Caco-2 (cell line): ENCODE results near the gene ETV7. TPM values are rescaled to one million over a fixed set of nuclear protein-coding genes. Genes with fewer than 3 reads are reported as not detected.

Experiments
- Bru-seq: library from RNA; stranded (reverse); fragments of 400-500 nt; gene quantifications from one replicate; lab custom pipeline; 2021; lab: Mats Ljungman, UMichigan
- BruChase-seq, 2 experiments: library from RNA; stranded (reverse); fragments of 400-500 nt; gene quantifications; one replicate each; lab custom pipeline; 2021; lab: Mats Ljungman, UMichigan
- BruUV-seq: library from RNA; stranded (reverse); fragments of 400-500 nt; replicated peaks from 2 replicates; lab custom pipeline; 2021; lab: Mats Ljungman, UMichigan
- CTCF ChIA-PET: fragments of 300-600 bp; sonication (Branson Sonifier 250); formaldehyde crosslinking; loops from one replicate; lab custom pipeline; 2022; ENCODE audit warnings: antibody characterized with exemption; lab: Charles Lee
- POLR2A ChIA-PET: fragments of 300-600 bp; sonication (Branson Sonifier 250); formaldehyde crosslinking; loops from one replicate; lab custom pipeline; 2022; ENCODE audit warnings: antibody characterized with exemption; lab: Charles Lee
- DNase-seq, 2 experiments: peaks; one replicate each; pipeline versions ENCODE4 v3.0.0 to v3.0.0-alpha.2; 2020 to 2022
- H3K27me3 ChIP-seq: replicated peaks from 2 replicates; pipeline ENCODE4 v1.6.0; 2011; ENCODE audit warnings: low read length; ENCODE audit not compliant: control insufficient read depth, insufficient read depth
- H3K36me3 ChIP-seq: 2 replicates; pipeline ENCODE4 v1.5.1; 2011; ENCODE audit warnings: low read length; ENCODE audit not compliant: control insufficient read depth, insufficient read depth
- H3K4me1 ChIP-seq: fragments of 250-450 bp; sonication (Bioruptor Pico); 2 replicates; pipeline ENCODE4 v1.5.1; 2020; ENCODE audit warnings: mild to moderate bottlenecking
- H3K4me3 ChIP-seq: 2 replicates; pipeline ENCODE4 v1.5.1; 2011; ENCODE audit warnings: low read depth, mild to moderate bottlenecking, control low read depth, low read length
- H3K9me3 ChIP-seq: fragments of 250-450 bp; sonication (Bioruptor Pico); 2 replicates; pipeline ENCODE4 v1.5.1; 2020; ENCODE audit warnings: mild to moderate bottlenecking, moderate library complexity
- H3K27ac Mint-ChIP-seq: one replicate; pipeline ENCODE4 v1.8.0; 2022; ENCODE audit warnings: mixed read lengths; ENCODE audit not compliant: unreplicated experiment
- H3K27me3 Mint-ChIP-seq: one replicate; pipeline ENCODE4 v1.8.0; 2022; ENCODE audit warnings: mixed read lengths; ENCODE audit not compliant: insufficient read depth, unreplicated experiment
- H3K36me3 Mint-ChIP-seq: one replicate; pipeline ENCODE4 v1.8.0; 2022; ENCODE audit warnings: mild to moderate bottlenecking, mixed read lengths; ENCODE audit not compliant: insufficient read depth, unreplicated experiment
- H3K4me1 Mint-ChIP-seq: one replicate; pipeline ENCODE4 v1.8.0; 2022; ENCODE audit warnings: low read depth, mixed read lengths; ENCODE audit not compliant: unreplicated experiment
- H3K4me3 Mint-ChIP-seq: one replicate; pipeline ENCODE4 v1.8.0; 2022; ENCODE audit warnings: mild to moderate bottlenecking, moderate library complexity, mixed read lengths; ENCODE audit not compliant: unreplicated experiment
- H3K9me3 Mint-ChIP-seq: one replicate; pipeline ENCODE4 v1.8.0; 2022; ENCODE audit warnings: mixed read lengths; ENCODE audit not compliant: unreplicated experiment
- intact Hi-C: fragments of 100-400 bp; cut with micrococcal nuclease; formaldehyde crosslinking; loops from one replicate; pipeline ENCODE4 v1.10.0; 2022; ENCODE audit not compliant: unreplicated experiment
- long read RNA-seq: library from polyadenylated mRNA; stranded (forward); transcript quantifications from one replicate; pipeline ENCODE4 v2.0.0, GENCODE V29; 2022
- total RNA-seq: library from RNA; stranded (reverse); gene quantifications from 2 replicates; pipeline ENCODE4 v1.2.3, GENCODE V29; 2022
- TF ChIP-seq, protein P1 (sequence below), 2 experiments: fragments of 200-600 bp in 1 of 2; IDR thresholded peaks; 1 replicate in 1 of 2; 2 replicates in 1 of 2; pipeline versions ENCODE4 v1.5.1 to v1.8.0; 2011 to 2022; ENCODE audit warnings: antibody characterized with exemption in 1 of 2, control low read depth in 1 of 2, inconsistent platforms in 1 of 2, low read depth in 1 of 2, low read length in 1 of 2, mild to moderate bottlenecking in 1 of 2, moderate library complexity in 1 of 2; ENCODE audit not compliant: insufficient read depth in 1 of 2, severe bottlenecking in 1 of 2, unreplicated experiment in 1 of 2

ETV7 gene
- total RNA-seq: 0.52 and 0.79 TPM in 2 replicates
- percentile 28 among the genes with signal in this experiment for Bru-seq, nascent RNA
- BruChase-seq, experiment 1, labeled RNA remaining after a 2-hour chase: percentile 26 among the genes with signal in this experiment
- percentile 25 among the genes with signal in this experiment for BruChase-seq, experiment 2, labeled RNA remaining after a 6-hour chase
- long read RNA-seq, partial matches to known transcripts: 1 of 4 reads
- long read RNA-seq, other reads (novel, unspliced or antisense): 2 of 4 reads

DNA sequence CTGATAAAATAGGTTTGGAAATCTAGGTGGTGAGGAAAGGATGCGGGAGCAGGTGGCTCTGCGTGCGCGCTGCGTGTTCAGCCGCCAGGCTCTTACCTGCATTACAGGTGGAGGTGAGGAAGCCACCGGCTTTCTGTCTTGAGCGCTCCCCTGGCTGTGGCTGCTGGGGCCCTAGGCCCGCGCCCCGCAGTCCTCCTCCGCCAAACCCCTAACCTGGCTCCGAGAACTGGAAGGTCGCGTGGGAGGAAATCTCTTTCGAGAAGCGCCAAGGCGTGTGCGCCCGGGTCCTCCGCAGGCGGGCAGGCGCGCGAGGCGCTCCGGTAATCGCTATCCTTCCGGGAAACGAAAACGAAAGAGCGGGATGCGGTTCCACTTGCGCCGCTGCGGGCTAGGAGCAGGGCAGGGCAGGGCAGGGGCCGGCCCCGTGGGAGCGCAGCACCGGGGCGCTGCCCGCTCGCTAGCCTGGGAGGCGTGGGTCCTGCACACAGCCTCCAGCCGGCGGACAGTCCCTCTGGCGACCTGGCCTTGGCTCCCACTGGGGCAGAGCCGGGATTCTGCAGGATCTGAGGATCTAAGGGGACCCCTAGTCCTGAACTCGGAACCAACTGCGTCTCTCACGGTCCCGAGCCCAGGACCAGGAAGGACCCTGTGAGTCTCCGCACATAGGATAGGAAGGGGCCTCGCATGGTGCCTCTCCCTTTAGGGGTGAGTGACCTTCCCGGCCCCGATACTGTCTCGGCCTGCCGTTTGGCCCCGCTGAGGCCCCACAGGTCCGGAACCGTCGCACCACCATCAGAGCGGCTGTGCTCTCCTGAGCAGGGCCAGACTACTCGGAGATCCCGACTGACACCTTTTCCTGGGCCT lies at the start of gene ETV7:
TSS of gene ETV7 (minus strand) at position 230 of the 864 bp plus-strand sequence. CDS start at position 102, 128 bp downstream.
- ChIA-PET CTCF (no interaction called here), POLR2A (no interaction called here)
- Mint-ChIP-seq H3K27me3 (peaks cover 5% of the 10 kb centered on the region), H3K9me3 (no peaks in the 10 kb centered on the region), H3K4me1 (peaks cover 4% of the 10 kb centered on the region), H3K36me3 (no peaks in the 10 kb centered on the region), H3K4me3 (peak within 1 kb of the TSS; percentile 80), H3K27ac (no peak within 1 kb of the TSS)
- no TSS peak for BruUV-seq
- H3K36me3 ChIP-seq: no peaks in the 10 kb centered on the region
- H3K9me3 ChIP-seq: no peaks in the 10 kb centered on the region
- no peaks in the 10 kb centered on the region for H3K4me1 ChIP-seq
- peak in 1 of 2 experiments; percentile 38 for DNase-seq
- H3K4me3 ChIP-seq: peak within 1 kb of the TSS; percentile 55
- peaks cover 3% of the 10 kb centered on the region; the same call in 1 of the 2 replicates for H3K27me3 ChIP-seq
- TF ChIP-seq, protein P1, sequence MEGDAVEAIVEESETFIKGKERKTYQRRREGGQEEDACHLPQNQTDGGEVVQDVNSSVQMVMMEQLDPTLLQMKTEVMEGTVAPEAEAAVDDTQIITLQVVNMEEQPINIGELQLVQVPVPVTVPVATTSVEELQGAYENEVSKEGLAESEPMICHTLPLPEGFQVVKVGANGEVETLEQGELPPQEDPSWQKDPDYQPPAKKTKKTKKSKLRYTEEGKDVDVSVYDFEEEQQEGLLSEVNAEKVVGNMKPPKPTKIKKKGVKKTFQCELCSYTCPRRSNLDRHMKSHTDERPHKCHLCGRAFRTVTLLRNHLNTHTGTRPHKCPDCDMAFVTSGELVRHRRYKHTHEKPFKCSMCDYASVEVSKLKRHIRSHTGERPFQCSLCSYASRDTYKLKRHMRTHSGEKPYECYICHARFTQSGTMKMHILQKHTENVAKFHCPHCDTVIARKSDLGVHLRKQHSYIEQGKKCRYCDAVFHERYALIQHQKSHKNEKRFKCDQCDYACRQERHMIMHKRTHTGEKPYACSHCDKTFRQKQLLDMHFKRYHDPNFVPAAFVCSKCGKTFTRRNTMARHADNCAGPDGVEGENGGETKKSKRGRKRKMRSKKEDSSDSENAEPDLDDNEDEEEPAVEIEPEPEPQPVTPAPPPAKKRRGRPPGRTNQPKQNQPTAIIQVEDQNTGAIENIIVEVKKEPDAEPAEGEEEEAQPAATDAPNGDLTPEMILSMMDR (IDR thresholded peaks at IDR 0.05; ENCODE audit: insufficient read depth in 1 of 2, low read depth in 1 of 2, low read length in 1 of 2, severe bottlenecking in 1 of 2, unreplicated experiment in 1 of 2): no peak
- intact Hi-C loops: loop anchor here (2.0 kb wide), 1 partner anchor 19 kb away; no protein-coding TSS in a partner anchor

GRCh38 chr6:36436466-36436865 lies 49.0 kb upstream of the ETV7 start:
- Histone ChIP-seq H3K4me3 (no peak overlapping the region), H3K4me1 (peaks cover 28% of the 10 kb centered on the region), H3K27me3 (no peaks in the 10 kb centered on the region), H3K9me3 (no peaks in the 10 kb centered on the region), H3K36me3 (no peaks in the 10 kb centered on the region)
- Mint-ChIP-seq H3K27ac (no peak overlapping the region), H3K4me3 (no peak overlapping the region), H3K36me3 (no peaks in the 10 kb centered on the region), H3K9me3 (no peaks in the 10 kb centered on the region), H3K27me3 (no peaks in the 10 kb centered on the region), H3K4me1 (peaks cover 18% of the 10 kb centered on the region)
- TF ChIP-seq, protein P1 (IDR thresholded peaks at IDR 0.05; ENCODE audit: insufficient read depth in 1 of 2, low read depth in 1 of 2, low read length in 1 of 2, severe bottlenecking in 1 of 2, unreplicated experiment in 1 of 2): no peak
- POLR2A ChIA-PET: no interaction called here
- DNase-seq: no peak
- intact Hi-C loops: no loop called here
- no TSS peak for BruUV-seq
- CTCF ChIA-PET: interaction anchor here (0.6 kb wide), 1 partner anchor 216 kb away, joined by 5 read pairs; no protein-coding TSS in a partner anchor

DNA sequence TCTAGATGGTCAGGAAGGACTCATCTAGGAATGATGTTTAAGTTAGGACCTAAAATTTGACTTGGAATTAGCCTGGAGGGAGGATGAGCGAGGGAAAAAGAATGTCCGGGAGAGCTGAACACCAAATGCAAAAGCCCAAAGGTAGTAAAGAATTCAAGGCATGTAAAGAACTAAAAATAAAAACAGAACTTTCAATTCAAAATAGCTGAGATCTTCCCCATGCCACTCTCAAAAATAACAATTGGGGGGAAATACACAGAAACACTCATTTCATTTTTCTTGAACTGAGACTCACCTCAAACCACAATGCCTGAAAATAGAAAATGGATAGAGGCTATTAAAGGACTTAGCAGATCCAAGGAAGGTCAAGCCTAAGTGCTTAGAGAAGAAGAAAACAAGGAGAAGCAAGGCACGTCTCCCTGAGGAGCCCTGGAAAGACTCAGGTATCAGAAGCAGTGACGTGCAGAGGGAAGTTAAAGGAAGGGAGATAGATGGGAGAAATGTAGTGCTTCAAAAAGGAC lies 44.7 kb upstream of the ETV7 start:
- Mint-ChIP-seq H3K4me3 (no peak overlapping the region), H3K9me3 (no peaks in the 10 kb centered on the region), H3K4me1 (peaks cover 25% of the 10 kb centered on the region), H3K27ac (peak overlapping the region; percentile 83), H3K36me3 (no peaks in the 10 kb centered on the region), H3K27me3 (no peaks in the 10 kb centered on the region)
- Histone ChIP-seq H3K9me3 (no peaks in the 10 kb centered on the region), H3K36me3 (no peaks in the 10 kb centered on the region), H3K4me3 (no peak overlapping the region), H3K4me1 (peaks cover 46% of the 10 kb centered on the region), H3K27me3 (no peaks in the 10 kb centered on the region)
- intact Hi-C loops: no loop called here
- ChIA-PET CTCF (interaction anchor here (0.5 kb wide), 1 partner anchor 287 kb away, joined by 3 read pairs; no protein-coding TSS in a partner anchor), POLR2A (interaction anchor here (0.9 kb wide), 1 partner anchor 9 kb away, joined by 3 read pairs; no protein-coding TSS in a partner anchor)
- TF ChIP-seq, protein P1 (IDR thresholded peaks at IDR 0.05; ENCODE audit: insufficient read depth in 1 of 2, low read depth in 1 of 2, low read length in 1 of 2, severe bottlenecking in 1 of 2, unreplicated experiment in 1 of 2): no peak
- no peak for DNase-seq
- no TSS peak for BruUV-seq
